ENCODE data around the gene IL10RB. TPM values are rescaled to one million over a fixed set of nuclear protein-coding genes. Genes with fewer than 3 reads are reported as not detected.

The IL10RB gene
- total and polyA plus RNA-seq, 2 of the 8 experiments (the other 6 are each of a cell fraction or from before 2014, with no cell fraction given), result 2.7 to 3.2 TPM

- Histone ChIP-seq H3K4ac (replicated peaks; ENCODE audit: insufficient read length, low read depth, low read length) (no peak overlapping the region), H3K36me3 (ENCODE audit: control insufficient read depth in 2 of 4, insufficient read depth in 4 of 4, low read length in 3 of 4) (no peaks in the 10 kb centered on the region), H4K20me1 (replicated peaks in 1 of 2; ENCODE audit: control insufficient read depth in 1 of 2, insufficient read depth in 2 of 2, low read length in 2 of 2) (no peaks in the 10 kb centered on the region), H3K4me3 (ENCODE audit: extremely low read depth in 1 of 4, insufficient read depth in 2 of 4, low read depth in 3 of 4, low read length in 4 of 4) (no peak overlapping the region), H2BK12ac (ENCODE audit: low read depth, low read length) (no peak overlapping the region), H2AFZ (ENCODE audit: low read length) (no peak overlapping the region), H3K79me1 (ENCODE audit: low read depth, low read length) (no peaks in the 10 kb centered on the region), H2BK120ac (replicated peaks; ENCODE audit: low read depth, low read length) (no peak overlapping the region), H2BK15ac (ENCODE audit: low read length) (no peak overlapping the region), H3K14ac (ENCODE audit: insufficient read length) (no peak overlapping the region), H4K5ac (ENCODE audit: insufficient read length, low read depth, low read length) (no peak overlapping the region), H2AK5ac (ENCODE audit: low read depth, low read length) (no peak overlapping the region), H3K9me3 (ENCODE audit: insufficient read depth in 2 of 2, low read depth in 1 of 2, low read length in 1 of 2) (no peaks in the 10 kb centered on the region), H2BK20ac (ENCODE audit: low read length) (no peak overlapping the region), H3K27me3 (replicated peaks in 1 of 4; ENCODE audit: control insufficient read depth in 3 of 4, extremely low read depth in 1 of 4, insufficient read depth in 3 of 4, low read length in 3 of 4) (no peaks in the 10 kb centered on the region), H3K27ac (ENCODE audit: low read depth, low read length) (no peak overlapping the region), H3K18ac (ENCODE audit: extremely low read depth, low read length) (no peak overlapping the region), H4K91ac (replicated peaks; ENCODE audit: insufficient read length, low read length) (no peak overlapping the region), H3K23ac (ENCODE audit: insufficient read length) (no peak overlapping the region), H2BK5ac (ENCODE audit: low read depth, low read length) (no peak overlapping the region), H3K9ac (replicated peaks in 1 of 4; ENCODE audit: extremely low read depth in 1 of 4, low read depth in 3 of 4, low read length in 3 of 4) (no peak overlapping the region), H4K8ac (ENCODE audit: extremely low read depth, insufficient read depth, low read length) (no peak overlapping the region), H3K79me2 (ENCODE audit: control insufficient read depth in 1 of 2, insufficient read depth in 2 of 2, low read length in 2 of 2) (no peaks in the 10 kb centered on the region), H3K4me2 (ENCODE audit: insufficient read depth in 1 of 2, low read depth in 2 of 2, low read length in 2 of 2) (no peak overlapping the region), H3K4me1 (replicated peaks in 1 of 4; ENCODE audit: control insufficient read depth in 3 of 4, insufficient read depth in 4 of 4, low read length in 3 of 4) (no peaks in the 10 kb centered on the region), H3K23me2 (ENCODE audit: low read depth, low read length) (no peaks in the 10 kb centered on the region), H3K56ac (replicated peaks; ENCODE audit: insufficient read length, low read depth, low read length) (no peak overlapping the region)
- CTCF ChIA-PET (ENCODE audit: partially characterized antibody), result interaction anchor here (1.3 to 3.1 kb wide), 3 partner anchors 9 to 36 kb away, joined by 3 to 13 read pairs (median 5); no protein-coding TSS in a partner anchor
- POLR2A ChIA-PET (ENCODE audit: partially characterized antibody), result no interaction called here
- TF ChIP-seq SP1 (IDR thresholded peaks at IDR 0.05; ENCODE audit: low read depth, low read length) (no peak), JUN (IDR thresholded peaks at IDR 0.05; ENCODE audit: low read depth, low read length) (no peak), EP300 (IDR thresholded peaks at IDR 0.05; ENCODE audit: borderline replicate concordance in 1 of 2, low read depth in 2 of 2, low read length in 2 of 2) (no peak), POLR2AphosphoS5 (IDR thresholded peaks at IDR 0.05; ENCODE audit: low read depth, low read length) (no peak), SRF (IDR thresholded peaks at IDR 0.05; ENCODE audit: low read depth, low read length) (no peak), RFX5 (IDR thresholded peaks at IDR 0.05; ENCODE audit: borderline replicate concordance, low read depth, low read length) (no peak), ZNF274 (IDR thresholded peaks at IDR 0.05; ENCODE audit: borderline replicate concordance, extremely low read depth, low read length) (no peak), BCL11A (IDR thresholded peaks at IDR 0.05; ENCODE audit: low read depth in 2 of 2, low read length in 2 of 2) (no peak), ASH2L (IDR thresholded peaks at IDR 0.05; ENCODE audit: low read length) (no peak), KDM4A (IDR thresholded peaks at IDR 0.05; ENCODE audit: low read depth, low read length, severe bottlenecking) (no peak), SP4 (IDR thresholded peaks at IDR 0.05; ENCODE audit: low read length) (no peak), YY1 (IDR thresholded peaks at IDR 0.05; ENCODE audit: low read depth, low read length) (no peak)
- WGBS, 2 experiments (ENCODE audit: extremely low coverage in 1 of 2, insufficient coverage in 1 of 2, insufficient read length in 1 of 2, insufficient replicate concordance in 2 of 2, low coverage in 1 of 2, low lambda C conversion rate in 2 of 2, missing lambda C conversion rate in 1 of 2), result 94% methylated on average over 3 of the region's 3 CpGs; no CpG with 5 or more reads in 1 of the 2 experiments
- DNase-seq (ENCODE audit: low read depth in 1 of 2, low spot score in 2 of 2) (no peak), FAIRE-seq (no peak)
Observed at GRCh38 chr21:33312121-33312520, 46.0 kb downstream of the IL10RB start.

All from H1 (cell line).